K562 (cell line): ENCODE results near the gene RNF123. TPM values are rescaled to one million over a fixed set of nuclear protein-coding genes. Genes with fewer than 3 reads are reported as not detected.

Experiments
- ATAC-seq: fragments of 200-7000 bp; cut with Tn5 transposase; 3 replicates; pipeline ENCODE4 v1.9.1; 2020; ENCODE audit warnings: moderate library complexity
- BruUV-seq: library from RNA; stranded (reverse); fragments of 400-500 nt; replicated peaks from 2 replicates; lab custom pipeline; 2021; lab: Mats Ljungman, UMichigan
- CTCF ChIA-PET: fragments of 300-600 bp; formaldehyde crosslinking; extraction: SDS; loops from one replicate; lab custom pipeline; 2021; ENCODE audit warnings: low intra/inter-chr PET ratio; lab: Yijun Ruan, JAX
- POLR2A ChIA-PET: fragments of 300-600, 350-650 bp; sonication (Branson Sonifier 250); formaldehyde crosslinking; extraction: SDS; loops from one replicate; lab custom pipeline; 2021; ENCODE audit warnings: antibody characterized with exemption, inconsistent platforms; lab: Yijun Ruan, JAX
- DNase-seq, 4 experiments: peaks; one replicate each; pipeline versions ENCODE4 v3.0.0 to v3.0.0-alpha.2; 2011 to 2018; ENCODE audit warnings: low spot score in 3 of 4, mixed read lengths in 3 of 4; ENCODE audit errors: extremely low read depth in 1 of 4
- FAIRE-seq: peaks from 2 replicates; lab custom pipeline; 2011; peaks lifted over from hg19 to GRCh38; lab: Jason Lieb, UNC
- H2AFZ ChIP-seq: 2 replicates; pipeline ENCODE4 v1.6.0; 2011; ENCODE audit warnings: low read depth, low read length, control low read depth, inconsistent platforms
- H3K27ac ChIP-seq: fragments of 200-600 bp; 3 replicates; pipeline ENCODE4 v1.8.0; 2011; ENCODE audit warnings: low read depth, mild to moderate bottlenecking, control low read depth, inconsistent platforms, low read length, moderate library complexity, mixed read lengths; ENCODE audit errors: extremely low read depth
- H3K27me3 ChIP-seq, 2 experiments: fragments of 300-600 bp in 1 of 2; 2 replicates in 1 of 2; 3 replicates in 1 of 2; pipeline versions ENCODE4 v1.6.0 to v1.8.0; 2011; ENCODE audit warnings: inconsistent platforms in 2 of 2, low read length in 2 of 2, mild to moderate bottlenecking in 1 of 2, mixed read lengths in 1 of 2, moderate library complexity in 1 of 2; ENCODE audit not compliant: control insufficient read depth in 2 of 2, insufficient read depth in 2 of 2
- H3K36me3 ChIP-seq: fragments of 300-600 bp; 3 replicates; pipeline ENCODE4 v1.8.0; 2011; ENCODE audit warnings: mild to moderate bottlenecking, low read length, inconsistent platforms; ENCODE audit not compliant: control insufficient read depth, insufficient read depth
- H3K4me1 ChIP-seq, 2 experiments: fragments of 200-600 bp in 1 of 2; replicated peaks in 1 of 2; 2 replicates in 1 of 2; 3 replicates in 1 of 2; pipeline versions ENCODE4 v1.5.1 to v1.8.0; 2011; ENCODE audit warnings: inconsistent platforms in 2 of 2, low read length in 2 of 2, mild to moderate bottlenecking in 1 of 2, mixed read lengths in 1 of 2, moderate library complexity in 1 of 2; ENCODE audit not compliant: control insufficient read depth in 2 of 2, insufficient read depth in 2 of 2
- H3K4me2 ChIP-seq: 2 replicates; pipeline ENCODE4 v1.6.1; 2011; ENCODE audit warnings: low read length, control low read depth, inconsistent platforms, mixed read lengths; ENCODE audit not compliant: insufficient read depth
- H3K4me3 ChIP-seq: fragments of 200-600 bp; sonication (generic), shearing (Covaris generic); 2 replicates; pipeline ENCODE4 v1.5.1; 2016; ENCODE audit warnings: control low read depth, inconsistent platforms
- H3K79me2 ChIP-seq: fragments of 200-600 bp; 3 replicates; pipeline ENCODE4 v1.8.0; 2011; ENCODE audit warnings: low read length, inconsistent platforms; ENCODE audit not compliant: control insufficient read depth, insufficient read depth
- H3K9ac ChIP-seq, 2 experiments: 2 replicates each; pipeline versions ENCODE4 v1.6.0 to v1.6.1; 2011; ENCODE audit warnings: low read depth in 2 of 2, low read length in 2 of 2, control low read depth in 1 of 2, inconsistent platforms in 1 of 2, mild to moderate bottlenecking in 1 of 2, mixed read lengths in 1 of 2; ENCODE audit not compliant: insufficient read depth in 1 of 2
- H3K9me1 ChIP-seq: one replicate; pipeline ENCODE4 v1.6.0; 2011; ENCODE audit warnings: inconsistent platforms, mild to moderate bottlenecking, low read length, moderate library complexity; ENCODE audit not compliant: control insufficient read depth, insufficient read depth
- H3K9me3 ChIP-seq: replicated peaks from 2 replicates; pipeline ENCODE4 v1.5.1; 2011; ENCODE audit warnings: low read depth, low read length, inconsistent platforms; ENCODE audit not compliant: control insufficient read depth, insufficient read depth
- H4K20me1 ChIP-seq: replicated peaks from 2 replicates; pipeline ENCODE4 v1.6.1; 2011; ENCODE audit warnings: low read length, inconsistent platforms, mixed read lengths; ENCODE audit not compliant: control insufficient read depth, insufficient read depth
- CBFA2T2 ChIP-seq: fragments of 450-650 bp; conservative IDR thresholded peaks from 2 replicates; pipeline ENCODE4 v1.6.1; 2017; ENCODE audit warnings: mild to moderate bottlenecking
- E2F1 ChIP-seq: sonication (generic); formaldehyde crosslinking; IDR thresholded peaks from 2 replicates; pipeline ENCODE4 v1.8.1; 2023; ENCODE audit warnings: mild to moderate bottlenecking, missing genetic modification reagents, moderate library complexity
- EZH2 ChIP-seq: IDR thresholded peaks from 2 replicates; pipeline ENCODE4 v1.6.1; 2012; ENCODE audit warnings: low read depth, mild to moderate bottlenecking, inconsistent platforms, low read length, borderline replicate concordance
- HMGXB4 ChIP-seq: sonication (generic); formaldehyde crosslinking; IDR thresholded peaks from 2 replicates; pipeline ENCODE4 v1.8.1; 2023; ENCODE audit warnings: mild to moderate bottlenecking, missing genetic modification reagents
- HNRNPL ChIP-seq: fragments of 200-400 bp; formaldehyde crosslinking; IDR thresholded peaks from 2 replicates; pipeline ENCODE4 v1.6.1; 2017; ENCODE audit warnings: low read depth, mild to moderate bottlenecking, low read length
- HOMEZ ChIP-seq: fragments of 250-450 bp; sonication (Bioruptor Pico); IDR thresholded peaks from 2 replicates; pipeline ENCODE4 v1.4.0; 2020; ENCODE audit warnings: mild to moderate bottlenecking, moderate library complexity
- LARP7 ChIP-seq: fragments of 450-650 bp; IDR thresholded peaks from 2 replicates; pipeline ENCODE4 v1.6.1; 2016
- PCBP2 ChIP-seq: fragments of 200-400 bp; formaldehyde crosslinking; IDR thresholded peaks from 2 replicates; pipeline ENCODE4 v1.6.1; 2018; ENCODE audit warnings: low read length, low read depth, mild to moderate bottlenecking, moderate library complexity; ENCODE audit not compliant: poor library complexity, severe bottlenecking
- POU5F1 ChIP-seq: fragments of 150-350 bp; IDR thresholded peaks from 2 replicates; pipeline ENCODE4 v1.6.1; 2014; ENCODE audit warnings: borderline replicate concordance, low read length, low read depth, mild to moderate bottlenecking; ENCODE audit not compliant: partially characterized antibody
- RCOR1 ChIP-seq, 2 experiments: IDR thresholded peaks; 2 replicates each; pipeline ENCODE4 v1.6.1; 2012; ENCODE audit warnings: low read depth in 2 of 2, low read length in 2 of 2, borderline replicate concordance in 1 of 2, improper control_type of control experiment in 1 of 2
- SLC30A9 ChIP-seq: fragments of 250-450 bp; sonication (Bioruptor Pico); IDR thresholded peaks from 2 replicates; pipeline ENCODE4 v1.8.0; 2022; ENCODE audit warnings: mild to moderate bottlenecking, moderate library complexity
- TBL1XR1 ChIP-seq, 2 experiments: IDR thresholded peaks; 2 replicates each; pipeline ENCODE4 v1.6.1; 2012; ENCODE audit warnings: improper control_type of control experiment in 2 of 2, low read length in 2 of 2, mild to moderate bottlenecking in 1 of 2
- TEAD1 ChIP-seq, 2 experiments: fragments of 450-650 bp in 1 of 2; sonication (generic) in 1 of 2; formaldehyde crosslinking; IDR thresholded peaks; 2 replicates each; pipeline versions ENCODE4 v1.4.0 to v1.8.0; 2020 to 2022; ENCODE audit warnings: mild to moderate bottlenecking in 2 of 2, missing genetic modification reagents in 1 of 2
- ZNF253 ChIP-seq: fragments of 250-450 bp; sonication (Bioruptor Pico); conservative IDR thresholded peaks from 2 replicates; pipeline ENCODE4 v1.6.1; 2021; ENCODE audit warnings: mild to moderate bottlenecking
- ZNF586 ChIP-seq: fragments of 450-650 bp; formaldehyde crosslinking; conservative IDR thresholded peaks from 2 replicates; pipeline ENCODE4 v1.4.0; 2020; ENCODE audit warnings: mild to moderate bottlenecking, moderate library complexity
- ZNF740 ChIP-seq, 3 experiments: fragments of 200-800 bp in 1 of 3; sonication (Bioruptor generic) in 1 of 3; sonication (generic) in 1 of 3; formaldehyde crosslinking in 1 of 3; IDR thresholded peaks; 2 replicates each; pipeline versions ENCODE4 v1.6.1 to v1.8.0; 2016 to 2022; ENCODE audit warnings: mild to moderate bottlenecking in 2 of 3, missing compliant biosample characterization in 2 of 3, missing genetic modification characterization in 2 of 3, missing genetic modification reagents in 1 of 3
- ZSCAN32 ChIP-seq: fragments of 450-650 bp; formaldehyde crosslinking; IDR thresholded peaks from 2 replicates; pipeline ENCODE4 v1.4.0; 2020; ENCODE audit warnings: mild to moderate bottlenecking, moderate library complexity
- WGBS: fragments of 100-300 bp; shearing (Covaris generic); methylation state at CpG from one replicate; pipeline ENCODE4 v1.1.6; 2016; ENCODE audit warnings: low coverage, mixed read lengths; ENCODE audit not compliant: insufficient coverage; ENCODE audit errors: missing lambda C conversion rate; 5-methylcytosine and 5-hydroxymethylcytosine counted together
- in situ Hi-C: fragments of 300-500 bp; cut with MboI; formaldehyde crosslinking; loops from 4 replicates; pipeline ENCODE4 v1.15.0; 2018; ENCODE audit warnings: inconsistent platforms, mixed read lengths
- intact Hi-C: fragments of 100-400 bp; cut with micrococcal nuclease; formaldehyde crosslinking; loops from 2 replicates; pipeline ENCODE4 v1.14.2; 2022
- polyA plus RNA-seq, 8 experiments: library from polyadenylated mRNA; depleted of rRNA in 4 of 8; stranded (reverse) in 5 of 8; unstranded in 3 of 8; fragments of >200 nt; fragmentation: Nextera tagmentation in 2 of 8; fragmentation: Illumina TruSeq in 1 of 8; extraction: Ambion mirVana in 2 of 8; extraction: Trizol in 1 of 8; gene quantifications; 2 replicates each; pipeline versions ENCODE4 v1.2.1 to v1.2.3, GENCODE V29; 2011 to 2014; ENCODE audit warnings: inconsistent platforms in 1 of 8, missing spikeins in 1 of 8
- total RNA-seq, 7 experiments: library from RNA; depleted of rRNA in 6 of 7; stranded (reverse); fragments of >200 nt in 6 of 7; fragmentation: Illumina TruSeq in 2 of 7; extraction: Trizol in 2 of 7; gene quantifications; 2 replicates each; pipeline versions ENCODE4 v1.2.1 to v1.2.3, GENCODE V29; 2011 to 2021; ENCODE audit warnings: low replicate concordance in 1 of 7

RNF123 gene
- total and polyA plus RNA-seq, 9 of the 15 experiments (the other 6 are each of a cell fraction or from before 2014, with no cell fraction given): 8.7 to 53.1 (median 17.5) TPM

- Histone ChIP-seq H3K27me3 (no peaks in the 10 kb centered on the region), H3K27ac (no peak overlapping the region), H3K9ac (no peak overlapping the region), H3K79me2 (no peaks in the 10 kb centered on the region), H3K9me3 (no peaks in the 10 kb centered on the region), H4K20me1 (no peaks in the 10 kb centered on the region), H3K9me1 (no peaks in the 10 kb centered on the region), H3K4me3 (no peak overlapping the region), H3K4me2 (no peak overlapping the region), H3K4me1 (peaks cover 0 to 29% of the 10 kb centered on the region in 2 experiments; a peak in 2 of 5 replicates), H3K36me3 (no peaks in the 10 kb centered on the region), H2AFZ (no peak overlapping the region)
- ATAC-seq (no peak), DNase-seq (no peak), FAIRE-seq (no peak)
- in situ Hi-C loops (no loop called here), intact Hi-C loops (no loop called here)
- no TSS peak for BruUV-seq
- ChIA-PET CTCF (no interaction called here), POLR2A (no interaction called here)
- 69% methylated on average over 14 of the region's 19 CpGs for whole genome bisulfite sequencing
- TF ChIP-seq EZH2 (no peak), E2F1 (CRISPR knock-in tag) (no peak), HMGXB4 (CRISPR knock-in tag) (no peak), HOMEZ (CRISPR knock-in tag) (no peak), ZSCAN32 (no peak), RCOR1 (IDR thresholded peaks at IDR 0.05; ENCODE audit: borderline replicate concordance in 1 of 2, low read depth in 2 of 2, low read length in 2 of 2) (no peak), ZNF253 (CRISPR knock-in tag) (no peak), TEAD1 (CRISPR knock-in tag; IDR thresholded peaks at IDR 0.05) (no peak), ZNF586 (CRISPR knock-in tag) (no peak), HNRNPL (no peak), POU5F1 (no peak), PCBP2 (no peak), ZNF740 (CRISPR knock-in tag; IDR thresholded peaks at IDR 0.05) (no peak), ZNF740 (tag; IDR thresholded peaks at IDR 0.05) (no peak), CBFA2T2 (no peak), SLC30A9 (no peak), LARP7 (no peak), TBL1XR1 (IDR thresholded peaks at IDR 0.05; ENCODE audit: low read length in 2 of 2) (no peak)
These were observed 33.5 kb upstream of the RNF123 start for GRCh38 chr3:49655731-49656285.
